GM21381 (cell line): Measurements from ENCODE around the gene CD82.
A peak's percentile ranks its signal among the peaks of the same experiment; 100 is the strongest.
"Not testable (repeated sequence)": the region's sequence is repeated elsewhere in the genome, so short reads cannot be mapped to it uniquely, and the experiment has no call there.

Experiments
- ATAC-seq: cut with Tn5 transposase; IDR thresholded peaks from one replicate; pipeline ENCODE4 v1.9.1; 2021; ENCODE audit warnings: mild to moderate bottlenecking, moderate library complexity; ENCODE audit not compliant: unreplicated experiment

The CD82 gene

DNA sequence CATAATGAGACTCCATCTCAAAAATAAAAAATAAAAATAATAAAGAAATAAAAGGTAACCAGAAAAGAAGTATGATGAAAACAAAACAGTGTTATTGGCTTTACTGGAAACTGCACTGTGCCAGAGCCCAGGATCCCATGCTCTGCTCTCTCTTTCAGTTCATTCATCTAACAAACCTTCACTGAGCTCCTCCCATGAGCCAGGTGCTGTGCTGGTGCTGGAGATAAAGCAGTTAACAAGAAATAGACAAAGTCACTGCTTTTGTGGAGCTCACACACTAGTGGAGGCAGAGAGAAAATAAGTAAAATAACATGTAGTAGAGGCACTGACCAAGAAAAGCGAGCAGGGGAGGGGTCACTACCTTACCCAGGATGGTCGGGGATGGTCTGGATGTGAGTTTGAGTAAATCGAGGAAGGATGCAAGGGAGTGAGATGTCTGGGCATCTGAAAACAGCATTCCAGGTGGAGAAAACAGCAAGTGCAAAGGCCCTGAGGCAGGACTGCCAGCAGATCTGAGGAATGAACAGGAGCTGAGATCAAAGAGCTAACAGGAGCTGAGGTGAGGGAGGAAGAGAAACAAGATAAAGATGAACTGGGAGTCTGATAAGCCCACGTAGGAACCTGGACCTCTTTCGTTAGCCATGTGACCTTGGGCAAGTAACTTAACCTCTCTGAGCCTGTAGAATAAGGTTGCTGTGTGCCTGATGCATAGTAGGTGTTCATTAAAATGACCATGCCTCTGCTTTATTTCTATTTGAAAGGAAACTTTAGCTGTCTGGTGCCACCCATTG lies 31.3 kb upstream of the CD82 start:
- no peak for ATAC-seq

DNA sequence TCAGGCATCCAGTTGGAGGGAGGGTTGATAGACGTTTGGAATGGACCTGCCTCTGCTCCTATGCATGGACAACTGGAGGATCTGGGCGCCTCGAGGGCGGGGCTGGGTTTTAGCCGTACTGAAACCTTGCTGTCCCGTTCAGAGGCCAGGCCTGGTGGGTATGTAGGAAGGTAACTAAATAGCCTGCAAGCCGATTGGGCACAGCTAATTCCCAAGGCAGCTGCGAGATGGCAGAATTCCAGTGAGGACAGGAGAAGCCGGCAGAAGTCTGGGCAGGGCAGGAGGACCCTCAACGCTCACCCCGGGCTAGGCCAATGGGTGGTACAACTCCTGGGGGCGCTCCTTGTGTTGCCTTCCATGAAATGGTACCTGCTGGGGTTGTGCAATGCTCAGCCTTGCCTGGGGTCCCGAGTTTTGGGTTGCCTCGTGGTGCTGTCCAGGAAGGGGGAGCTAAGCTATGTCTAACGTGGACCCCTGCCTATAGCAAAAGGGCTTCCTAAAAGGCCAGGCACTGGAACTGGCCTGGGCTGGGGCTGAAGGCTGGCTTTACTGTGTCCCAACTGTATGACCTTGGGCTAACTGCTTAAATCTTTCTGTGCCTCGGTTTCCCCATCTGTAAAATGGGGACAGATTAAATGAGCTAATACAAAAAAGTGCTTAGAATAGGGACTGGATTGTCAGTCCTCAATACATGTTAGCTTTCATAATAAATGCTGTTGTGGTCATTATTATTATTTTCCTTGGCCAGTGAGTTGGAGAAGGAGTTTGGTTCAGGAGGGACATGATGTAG lies 30.1 kb upstream of the CD82 start:
- no peak for ATAC-seq

DNA sequence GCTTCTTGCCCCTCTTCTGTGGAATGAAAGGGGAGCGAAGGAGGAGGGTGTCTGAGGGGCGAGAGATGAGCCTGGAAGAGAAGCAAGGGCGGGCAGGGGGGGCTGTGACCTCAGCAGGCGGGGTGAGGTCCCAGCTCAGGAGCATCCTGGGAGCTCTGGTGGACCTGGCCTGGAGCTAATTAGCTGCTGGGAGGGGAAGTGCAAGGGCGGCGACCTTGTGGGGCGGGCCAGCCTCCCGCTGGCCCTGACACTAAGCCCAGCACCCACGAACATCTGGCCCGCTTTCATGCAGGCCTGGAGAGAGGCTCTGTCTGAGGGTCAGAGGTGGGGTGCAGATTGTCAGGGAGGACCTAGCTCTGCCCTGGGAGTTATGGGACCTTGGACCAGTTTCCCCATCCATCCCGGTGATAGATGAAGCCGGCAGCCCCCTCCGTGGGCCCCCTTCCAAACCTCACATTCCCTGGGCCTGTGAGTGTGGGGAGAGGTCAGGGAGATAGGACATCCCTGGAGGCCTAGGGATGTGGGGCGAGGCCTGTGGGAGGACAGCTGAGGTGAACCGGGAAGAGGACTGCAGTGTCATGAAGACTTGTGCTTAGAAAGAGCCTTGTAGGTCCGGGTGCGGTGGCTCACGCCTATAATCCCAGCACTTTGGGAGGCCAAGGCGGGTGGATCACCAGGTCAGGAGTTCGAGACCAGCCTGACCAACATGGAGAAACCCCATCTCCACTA lies 28.5 kb upstream of the CD82 start:
- ATAC-seq = no peak

- ATAC-seq = no peak
Measured at GRCh38 chr11:44537679-44538078, 27.8 kb upstream of the CD82 start.

- peak; percentile 84 for ATAC-seq
Measured at GRCh38 chr11:44538375-44539054, 26.9 kb upstream of the CD82 start.

GRCh38 chr11:44539971-44540370 lies 25.5 kb upstream of the CD82 start:
- ATAC-seq = no peak

GRCh38 chr11:44540667-44541066 lies 24.8 kb upstream of the CD82 start:
- no peak for ATAC-seq

DNA sequence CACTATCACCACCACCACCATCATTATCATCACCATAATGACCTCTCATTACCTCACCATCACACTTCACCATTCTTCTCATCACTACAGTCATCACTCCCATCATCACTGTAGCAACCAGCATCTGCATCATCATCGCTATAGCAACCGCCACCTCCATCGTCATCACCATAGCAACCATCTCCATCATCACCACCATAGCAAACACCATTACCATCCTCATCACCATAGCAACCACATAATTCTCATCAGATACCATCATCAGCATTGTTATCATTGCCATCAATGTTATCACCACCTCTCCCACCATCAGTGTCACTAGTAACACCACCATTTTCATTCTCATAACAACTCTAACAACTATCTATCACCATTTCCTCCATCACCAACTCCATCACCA lies 23.1 kb upstream of the CD82 start:
- no peak for ATAC-seq

DNA sequence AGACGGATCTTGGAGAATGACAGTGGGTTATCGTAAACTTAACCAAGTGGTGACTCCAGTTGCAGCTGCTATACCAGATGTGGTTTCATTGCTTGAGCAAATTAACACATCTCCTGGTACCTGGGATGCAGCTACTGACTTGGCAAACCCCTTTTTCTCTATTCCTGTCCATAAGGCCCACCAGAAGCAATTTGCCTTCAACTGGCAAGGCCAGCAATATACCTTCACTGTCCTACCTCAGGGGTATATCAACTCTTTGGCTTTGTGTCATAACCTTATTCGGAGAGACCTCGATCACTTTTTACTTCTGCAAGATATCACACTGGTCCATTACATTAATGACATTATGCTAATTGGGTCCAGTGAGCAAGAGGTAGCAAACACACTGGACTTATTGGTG lies 18.5 kb upstream of the CD82 start:
- not testable (repeated sequence) for ATAC-seq

GRCh38 chr11:44547534-44547933 lies 17.9 kb upstream of the CD82 start:
- not testable (repeated sequence) for ATAC-seq

DNA sequence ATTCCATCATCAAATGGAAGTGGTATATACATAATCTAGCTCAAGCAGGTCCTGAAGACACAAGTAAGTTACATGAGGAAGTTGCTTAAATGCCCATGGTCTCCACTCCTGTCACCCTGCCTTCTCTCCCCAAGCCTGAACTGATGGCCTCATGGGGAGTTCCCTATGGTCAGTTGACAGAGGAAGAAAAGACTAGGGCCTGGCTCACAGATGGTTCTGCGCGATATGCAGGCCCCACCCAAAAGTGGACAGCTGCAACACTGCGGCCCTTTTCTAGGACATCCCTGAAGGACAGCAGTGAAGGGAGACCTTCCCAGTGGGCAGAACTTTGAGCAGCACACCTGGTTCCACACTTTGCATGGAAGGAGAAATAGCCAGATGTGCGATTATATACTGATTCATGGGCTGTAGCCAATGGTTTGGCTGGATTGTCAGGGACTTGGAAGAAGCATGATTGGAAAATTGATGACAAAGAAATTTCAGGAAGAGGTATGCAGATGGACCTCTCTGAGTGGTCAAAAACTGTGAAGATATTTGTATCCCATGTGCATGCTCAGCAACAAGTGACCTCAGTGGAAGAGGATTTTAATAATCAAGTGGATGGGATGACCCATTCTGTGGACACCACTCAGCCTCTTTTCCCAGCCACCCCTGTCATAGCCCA lies 17.3 kb upstream of the CD82 start:
- no peak for ATAC-seq

DNA sequence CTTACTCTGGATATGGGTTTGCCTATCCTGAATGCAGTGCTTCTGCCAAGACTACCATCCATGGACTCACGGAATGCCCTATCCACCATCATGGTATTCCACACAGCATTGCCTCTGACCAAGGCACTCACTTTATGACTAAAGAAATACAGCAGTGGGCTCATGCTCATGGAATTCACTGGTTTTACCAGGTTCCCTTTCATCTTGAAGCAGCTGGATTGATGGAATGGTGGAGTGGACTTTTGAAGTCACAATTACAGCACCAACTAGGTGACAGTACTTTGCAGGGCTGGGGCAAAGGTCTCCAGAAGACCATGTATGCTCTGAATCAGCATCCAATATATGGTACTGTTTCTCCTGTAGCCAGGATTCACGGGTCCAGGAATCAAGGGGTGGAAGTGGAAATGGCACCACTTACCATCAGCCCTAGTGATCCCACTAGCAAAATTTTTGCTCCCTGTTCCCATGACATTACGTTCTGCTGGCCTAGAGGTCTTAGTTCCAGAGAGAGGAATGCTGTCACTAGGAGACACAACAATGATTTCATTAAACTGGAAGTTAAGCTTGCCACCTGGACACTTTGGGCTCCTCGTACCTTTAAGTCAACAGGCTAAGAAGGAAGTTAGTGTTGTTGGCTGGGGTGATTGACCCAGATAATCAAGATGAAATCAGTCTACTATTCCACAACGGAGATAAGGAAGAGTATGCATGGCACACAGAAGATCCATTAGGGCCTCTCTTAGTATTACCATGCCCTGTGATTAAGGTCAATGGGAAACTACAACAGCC lies 16.3 kb upstream of the CD82 start:
- ATAC-seq = not testable (repeated sequence)

- no peak for ATAC-seq
Measured at GRCh38 chr11:44550123-44550522, 15.3 kb upstream of the CD82 start.

DNA sequence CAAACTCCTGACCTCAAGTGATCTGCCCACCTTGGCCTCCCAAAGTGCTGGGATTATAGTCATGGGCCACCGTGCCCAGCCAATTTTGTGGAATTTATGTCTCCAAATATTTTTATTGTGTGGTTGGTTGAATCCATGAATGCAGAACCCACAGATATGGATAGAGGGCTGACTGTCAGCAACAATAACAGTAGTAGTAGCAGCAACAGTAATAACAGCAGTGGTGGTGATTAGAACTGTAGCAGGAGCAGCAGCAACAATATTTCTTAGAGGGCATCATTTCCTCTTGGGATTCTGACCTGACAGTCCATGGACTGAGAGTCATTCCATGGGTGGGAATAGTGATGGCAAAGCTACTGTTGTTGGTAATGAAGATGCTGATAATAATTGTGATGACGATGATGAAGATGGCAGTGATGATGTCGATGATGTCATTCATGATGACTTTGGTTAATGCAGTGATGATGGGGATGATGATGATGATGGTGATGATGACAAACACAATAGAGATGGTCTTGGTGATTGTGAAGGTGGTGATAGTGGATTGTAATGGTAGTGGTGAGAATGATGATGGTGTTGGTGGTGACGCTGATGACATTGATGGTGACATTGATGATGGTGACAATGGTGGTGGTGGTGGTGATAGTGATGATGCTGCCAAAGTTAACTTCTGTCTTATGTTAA lies 13.9 kb upstream of the CD82 start:
- no peak for ATAC-seq

- no peak for ATAC-seq
Measured at GRCh38 chr11:44555031-44555800, 10.2 kb upstream of the CD82 start.

GRCh38 chr11:44556735-44557409 lies 8.6 kb upstream of the CD82 start:
- peak; percentile 29 for ATAC-seq

DNA sequence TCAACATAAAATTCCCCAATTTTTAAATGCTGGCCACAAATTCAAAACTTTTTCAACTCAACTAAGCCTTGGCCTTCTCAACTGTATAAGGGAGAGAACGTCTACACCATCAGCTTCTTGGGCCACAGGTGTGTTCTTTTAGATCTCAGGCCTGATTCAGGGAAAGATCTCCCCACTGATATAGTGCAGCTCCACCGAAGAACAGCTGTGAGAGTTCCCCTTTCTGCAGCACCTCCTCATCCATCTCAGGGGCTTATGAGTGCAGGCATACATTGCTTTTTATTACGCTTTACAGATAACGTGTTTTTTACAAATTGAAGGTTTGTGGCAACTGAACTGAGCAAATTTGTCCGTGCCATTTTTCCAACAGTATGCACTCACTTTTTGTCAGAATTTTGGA lies 8.0 kb upstream of the CD82 start:
- no peak for ATAC-seq
